Right cardiac atrium (tissue), 5 donors: ENCODE data around the gene ZFP14. TPM values are rescaled to one million over a fixed set of nuclear protein-coding genes. Genes with fewer than 3 reads are reported as not detected.

ENCODE experiments used
- polyA plus RNA-seq: library from polyadenylated mRNA; stranded (reverse); fragments of 200-250 nt; gene quantifications from one replicate; pipeline ENCODE4 v1.2.3, GENCODE V29; 2013
- total RNA-seq, 4 donors: library from RNA; stranded (reverse); fragmentation: NEBNext Ultra II Directional; extraction: Animal tissue kit (Norgen Biotek cat#: 25700); gene quantifications; one replicate each; pipeline ENCODE4 v1.2.1, GENCODE V29; 2021
- donor health status: healthy with polysubstance abuse.
- donor health status: DM: no; HTN: yes; CAD: no.
- donor health status: DM: no; HTN: no; CAD: no.
- donor health status: DM: no; HTN: yes; CAD: no; lungs with severe emphysema.
- donor health status: DM: yes; HTN: yes; CAD: no.

The ZFP14 gene
- total and polyA plus RNA-seq, 5 donors = 2.5 to 4.8 (median 3.3) TPM

Other genes with a start within 250 kb of the ZFP14 start
- gene CAPNS1, start 239.1 kb downstream of the ZFP14 start, total RNA-seq = 100 to 1,000 TPM; 542 to 668 (median 632) TPM
- gene CAPNS1, start 239.1 kb downstream of the ZFP14 start, polyA plus RNA-seq = 726 TPM
- gene COX7A1, start 226.8 kb downstream of the ZFP14 start, total RNA-seq = 1,000 to 10,000 TPM; 1,675 to 2,458 (median 2,091) TPM
- 1,566 TPM for gene COX7A1, start 226.8 kb downstream of the ZFP14 start, polyA plus RNA-seq
- gene ZNF565, start 164.5 kb downstream of the ZFP14 start, total RNA-seq = 1 to 10 TPM; 4.0 to 5.0 (median 4.9) TPM
- 3.2 TPM for gene ZNF565, start 164.5 kb downstream of the ZFP14 start, polyA plus RNA-seq
- gene ZNF146, start 164.1 kb downstream of the ZFP14 start, total RNA-seq = 10 to 100 TPM; 33.5 to 45.8 (median 38.8) TPM
- 18.8 TPM for gene ZNF146, start 164.1 kb downstream of the ZFP14 start, polyA plus RNA-seq
- gene ZFP82, start 39.4 kb upstream of the ZFP14 start, total RNA-seq = 1 to 10 TPM; 4.7 to 6.0 (median 5.3) TPM
- gene ZFP82, start 39.4 kb upstream of the ZFP14 start, polyA plus RNA-seq = 3.1 TPM
- gene ZNF566, start 110.4 kb upstream of the ZFP14 start, total RNA-seq = 10 to 100 TPM; 10.6 to 13.4 (median 13.3) TPM
- gene ZNF566, start 110.4 kb upstream of the ZFP14 start, polyA plus RNA-seq = 6.2 TPM
- 10 to 100 TPM in 1 of 4 donors, 1 to 10 TPM in 3; 8.8 to 11.1 (median 9.7) TPM for gene ZNF260, start 149.1 kb upstream of the ZFP14 start, total RNA-seq
- gene ZNF260, start 149.1 kb upstream of the ZFP14 start, polyA plus RNA-seq = 4.5 TPM
- 10 to 100 TPM; 13.9 to 15.8 (median 14.3) TPM for gene ZNF529, start 194.1 kb upstream of the ZFP14 start, total RNA-seq
- gene ZNF529, start 194.1 kb upstream of the ZFP14 start, polyA plus RNA-seq = 7.4 TPM
- gene ZNF382, start 226.1 kb upstream of the ZFP14 start, total RNA-seq = 10 to 100 TPM; 14.1 to 18.7 (median 16.0) TPM
- gene ZNF382, start 226.1 kb upstream of the ZFP14 start, polyA plus RNA-seq = 3.9 TPM